HUES48 (cell line): ENCODE results near the gene BANK1.

Source experiments
- H3K27ac ChIP-seq: one replicate; pipeline ENCODE4 v1.7.0; 2013; ENCODE audit warnings: low read depth, low read length, inconsistent platforms
- H3K27me3 ChIP-seq: 2 replicates; pipeline ENCODE4 v1.6.1; 2013; ENCODE audit warnings: mild to moderate bottlenecking, low read length; ENCODE audit not compliant: control insufficient read depth, insufficient read depth
- H3K36me3 ChIP-seq: 2 replicates; pipeline ENCODE4 v1.6.1; 2013; ENCODE audit warnings: low read length; ENCODE audit not compliant: control insufficient read depth, insufficient read depth
- H3K4me1 ChIP-seq: 2 replicates; pipeline ENCODE4 v1.6.1; 2013; ENCODE audit warnings: mild to moderate bottlenecking, low read length; ENCODE audit not compliant: control insufficient read depth, insufficient read depth
- H3K4me3 ChIP-seq: 2 replicates; pipeline ENCODE4 v1.5.1; 2013; ENCODE audit warnings: mild to moderate bottlenecking, low read depth, low read length
- H3K9ac ChIP-seq: 2 replicates; pipeline ENCODE4 v1.6.1; 2013; ENCODE audit warnings: mild to moderate bottlenecking, low read depth, low read length, moderate library complexity
- H3K9me3 ChIP-seq: 2 replicates; pipeline ENCODE4 v1.6.1; 2013; ENCODE audit warnings: low read length; ENCODE audit not compliant: control insufficient read depth, insufficient read depth

BANK1 gene, protein sequence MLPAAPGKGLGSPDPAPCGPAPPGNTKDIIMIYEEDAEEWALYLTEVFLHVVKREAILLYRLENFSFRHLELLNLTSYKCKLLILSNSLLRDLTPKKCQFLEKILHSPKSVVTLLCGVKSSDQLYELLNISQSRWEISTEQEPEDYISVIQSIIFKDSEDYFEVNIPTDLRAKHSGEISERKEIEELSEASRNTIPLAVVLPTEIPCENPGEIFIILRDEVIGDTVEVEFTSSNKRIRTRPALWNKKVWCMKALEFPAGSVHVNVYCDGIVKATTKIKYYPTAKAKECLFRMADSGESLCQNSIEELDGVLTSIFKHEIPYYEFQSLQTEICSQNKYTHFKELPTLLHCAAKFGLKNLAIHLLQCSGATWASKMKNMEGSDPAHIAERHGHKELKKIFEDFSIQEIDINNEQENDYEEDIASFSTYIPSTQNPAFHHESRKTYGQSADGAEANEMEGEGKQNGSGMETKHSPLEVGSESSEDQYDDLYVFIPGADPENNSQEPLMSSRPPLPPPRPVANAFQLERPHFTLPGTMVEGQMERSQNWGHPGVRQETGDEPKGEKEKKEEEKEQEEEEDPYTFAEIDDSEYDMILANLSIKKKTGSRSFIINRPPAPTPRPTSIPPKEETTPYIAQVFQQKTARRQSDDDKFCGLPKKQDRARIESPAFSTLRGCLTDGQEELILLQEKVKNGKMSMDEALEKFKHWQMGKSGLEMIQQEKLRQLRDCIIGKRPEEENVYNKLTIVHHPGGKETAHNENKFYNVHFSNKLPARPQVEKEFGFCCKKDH

DNA sequence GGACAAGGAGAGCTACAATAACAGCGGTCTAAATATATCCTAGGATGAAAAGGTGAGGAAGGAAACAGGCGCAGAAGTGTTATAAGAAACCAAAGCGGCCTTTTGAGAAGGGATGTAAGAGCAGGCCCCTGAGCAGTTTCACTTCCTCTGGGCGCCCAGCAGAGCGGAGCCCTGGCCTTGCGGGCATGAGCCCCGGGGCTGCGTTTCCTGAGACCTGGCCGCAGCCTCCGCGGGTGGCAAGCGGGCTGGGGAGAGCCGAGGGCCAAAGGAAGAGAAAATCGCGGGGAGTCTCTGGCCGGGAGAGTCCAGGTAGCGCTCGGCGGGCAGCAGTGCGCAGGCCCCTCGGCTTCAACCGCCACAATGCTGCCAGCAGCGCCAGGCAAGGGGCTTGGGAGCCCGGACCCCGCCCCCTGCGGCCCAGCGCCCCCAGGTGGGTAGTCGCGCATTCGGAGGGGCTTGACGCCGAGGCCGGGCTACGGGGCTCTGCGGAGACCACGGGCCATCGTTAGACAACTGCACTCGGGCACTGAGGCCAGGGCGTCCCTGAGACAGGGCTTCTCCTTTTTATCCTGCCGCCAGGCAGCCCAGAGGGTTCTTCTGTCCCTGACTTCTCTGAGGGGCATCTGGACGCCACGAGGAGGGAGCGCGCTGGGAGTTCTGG, at the start of gene BANK1:
TSS of gene BANK1 (plus strand) at position 210 of the 661 bp plus-strand sequence. CDS start at position 361, 151 bp downstream.
- H3K4me3 ChIP-seq: peak within 1 kb of the TSS; percentile 63
- H3K9me3 ChIP-seq: no peaks in the 10 kb centered on the region
- no peaks in the 10 kb centered on the region for H3K27me3 ChIP-seq
- H3K27ac ChIP-seq: no peak within 1 kb of the TSS
- peak within 1 kb of the TSS; percentile 71 for H3K9ac ChIP-seq
- H3K4me1 ChIP-seq: peaks cover 20% of the 10 kb centered on the region
- H3K36me3 ChIP-seq: no peaks in the 10 kb centered on the region

DNA sequence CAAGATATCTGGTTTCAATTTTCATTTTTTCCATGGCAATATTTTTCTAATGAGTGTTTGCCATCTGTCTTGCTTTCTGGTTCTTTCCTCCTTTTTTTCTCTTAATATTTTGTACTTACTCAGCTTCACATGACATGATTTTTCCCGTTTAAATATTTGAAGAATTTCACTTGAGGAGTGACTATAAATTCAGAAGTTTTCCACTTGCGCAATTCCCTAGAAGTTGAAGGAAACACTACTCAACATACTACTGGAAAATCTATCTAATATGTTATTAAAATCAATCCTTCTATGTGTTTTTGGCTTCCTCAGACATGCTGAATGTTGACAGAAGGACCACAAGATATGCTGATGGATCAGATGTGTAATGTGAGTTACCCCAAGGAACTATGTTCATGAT, 36.8 kb upstream of the BANK1 start:
- Histone ChIP-seq H3K4me1 (no peaks in the 10 kb centered on the region), H3K27ac (no peak overlapping the region), H3K9me3 (no peaks in the 10 kb centered on the region), H3K27me3 (no peaks in the 10 kb centered on the region), H3K4me3 (no peak overlapping the region), H3K36me3 (no peaks in the 10 kb centered on the region), H3K9ac (no peak overlapping the region)

DNA sequence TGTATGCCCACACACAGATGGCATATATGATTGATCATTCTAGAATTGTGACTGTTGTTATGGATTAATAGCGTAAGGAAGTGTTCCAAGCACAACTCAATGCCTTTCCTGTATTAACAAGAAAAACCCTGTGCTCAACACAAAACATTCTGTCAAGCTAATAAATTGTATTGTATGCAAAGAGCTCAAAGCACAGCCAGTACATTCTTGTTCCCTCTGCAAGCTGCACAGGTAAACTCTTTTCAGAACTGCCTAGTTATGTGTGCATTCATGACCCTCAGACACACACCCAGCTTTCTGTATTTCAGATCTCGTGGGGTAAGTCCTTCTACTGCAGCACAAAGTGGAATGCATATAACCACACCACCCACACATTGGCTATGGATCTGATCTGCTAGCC, 34.3 kb upstream of the BANK1 start:
- H3K4me1 ChIP-seq: no peaks in the 10 kb centered on the region
- H3K9ac ChIP-seq: no peak overlapping the region
- no peak overlapping the region for H3K4me3 ChIP-seq
- no peaks in the 10 kb centered on the region for H3K36me3 ChIP-seq
- no peaks in the 10 kb centered on the region for H3K27me3 ChIP-seq
- H3K9me3 ChIP-seq: no peaks in the 10 kb centered on the region
- H3K27ac ChIP-seq: no peak overlapping the region

DNA sequence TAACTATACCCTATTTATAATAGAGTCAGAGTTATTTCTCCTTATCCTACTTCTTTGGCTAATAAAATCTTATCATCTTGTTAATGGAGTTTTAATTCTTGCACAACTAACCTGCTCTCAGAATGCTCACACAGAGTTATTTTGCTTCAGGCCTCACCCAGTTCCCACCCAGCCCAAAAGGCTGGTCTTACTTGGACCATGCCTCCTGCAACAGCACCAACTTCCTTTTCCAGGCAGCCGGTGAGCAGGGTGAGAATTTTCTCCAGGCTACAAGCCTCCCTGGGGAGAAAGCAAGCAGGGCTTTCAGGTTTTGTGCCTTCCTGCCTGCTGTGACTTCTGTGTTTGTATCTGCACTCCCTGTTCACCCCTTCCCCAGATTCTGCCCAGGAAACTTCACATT, 29.1 kb upstream of the BANK1 start:
- Histone ChIP-seq H3K9me3 (no peaks in the 10 kb centered on the region), H3K9ac (no peak overlapping the region), H3K27me3 (no peaks in the 10 kb centered on the region), H3K27ac (no peak overlapping the region), H3K4me3 (no peak overlapping the region), H3K4me1 (no peaks in the 10 kb centered on the region), H3K36me3 (no peaks in the 10 kb centered on the region)

DNA sequence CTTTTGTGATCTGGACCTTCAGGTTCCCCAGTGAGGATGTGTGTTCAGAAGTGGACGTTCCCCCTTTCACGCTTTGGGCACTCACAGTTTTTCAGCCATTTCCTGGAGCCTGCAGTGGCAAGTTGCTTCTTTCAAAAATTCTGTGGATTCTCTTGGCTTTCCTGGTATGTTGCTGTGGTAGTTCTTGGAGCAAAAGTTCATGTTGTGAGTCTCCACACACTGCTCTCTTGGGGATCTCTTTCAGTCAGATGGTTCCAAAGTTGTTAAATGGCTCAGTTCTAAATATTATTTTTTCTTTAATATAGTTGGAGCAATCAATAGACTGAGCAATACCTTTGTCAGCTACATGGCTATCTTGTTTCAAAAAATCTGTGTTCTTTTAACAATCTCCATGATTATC, 28.5 kb upstream of the BANK1 start:
- Histone ChIP-seq H3K9me3 (no peaks in the 10 kb centered on the region), H3K27me3 (no peaks in the 10 kb centered on the region), H3K9ac (no peak overlapping the region), H3K27ac (no peak overlapping the region), H3K4me3 (no peak overlapping the region), H3K36me3 (no peaks in the 10 kb centered on the region), H3K4me1 (no peaks in the 10 kb centered on the region)

DNA sequence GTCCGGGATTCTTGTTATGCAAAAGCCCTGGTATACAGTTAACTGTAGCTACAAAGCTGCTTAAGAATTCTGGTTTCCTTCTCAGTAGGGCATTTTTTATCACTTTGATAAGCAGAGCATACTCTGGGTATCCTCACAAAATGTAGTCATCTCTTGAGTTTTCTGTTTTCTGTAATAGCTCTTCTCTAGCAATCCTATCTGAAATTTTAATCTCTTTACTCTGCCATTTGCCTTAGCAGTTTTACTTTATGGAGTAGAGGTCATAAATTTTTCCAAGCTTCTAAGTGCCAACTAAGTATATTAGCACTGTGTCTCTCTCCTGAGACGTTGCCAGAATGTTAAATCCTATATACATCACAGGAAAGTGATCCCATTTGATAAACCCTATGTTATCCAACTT, 28.0 kb upstream of the BANK1 start:
- no peaks in the 10 kb centered on the region for H3K36me3 ChIP-seq
- no peaks in the 10 kb centered on the region for H3K9me3 ChIP-seq
- H3K4me1 ChIP-seq: no peaks in the 10 kb centered on the region
- H3K27me3 ChIP-seq: no peaks in the 10 kb centered on the region
- no peak overlapping the region for H3K27ac ChIP-seq
- H3K4me3 ChIP-seq: no peak overlapping the region
- H3K9ac ChIP-seq: no peak overlapping the region

DNA sequence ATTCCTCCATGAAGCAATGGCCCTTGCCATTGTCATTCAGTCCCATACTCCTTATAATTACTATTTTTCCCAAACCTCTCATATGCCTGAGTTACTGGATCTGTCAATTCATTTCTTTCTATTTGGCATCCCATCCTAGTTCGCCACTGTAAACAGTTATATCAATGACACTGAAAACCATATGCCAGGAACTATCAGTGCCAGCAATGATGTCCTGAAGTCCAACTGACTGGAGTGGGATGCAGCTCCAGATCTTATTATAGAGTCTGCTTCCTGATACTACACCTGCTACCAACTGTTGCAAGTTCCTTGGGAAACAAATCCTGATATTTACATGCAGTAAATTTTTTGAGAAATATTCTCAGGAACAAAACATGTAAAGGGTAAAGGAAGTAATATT, 27.0 kb upstream of the BANK1 start:
- Histone ChIP-seq H3K4me3 (no peak overlapping the region), H3K4me1 (no peaks in the 10 kb centered on the region), H3K27me3 (no peaks in the 10 kb centered on the region), H3K9me3 (no peaks in the 10 kb centered on the region), H3K9ac (no peak overlapping the region), H3K36me3 (no peaks in the 10 kb centered on the region), H3K27ac (no peak overlapping the region)

DNA sequence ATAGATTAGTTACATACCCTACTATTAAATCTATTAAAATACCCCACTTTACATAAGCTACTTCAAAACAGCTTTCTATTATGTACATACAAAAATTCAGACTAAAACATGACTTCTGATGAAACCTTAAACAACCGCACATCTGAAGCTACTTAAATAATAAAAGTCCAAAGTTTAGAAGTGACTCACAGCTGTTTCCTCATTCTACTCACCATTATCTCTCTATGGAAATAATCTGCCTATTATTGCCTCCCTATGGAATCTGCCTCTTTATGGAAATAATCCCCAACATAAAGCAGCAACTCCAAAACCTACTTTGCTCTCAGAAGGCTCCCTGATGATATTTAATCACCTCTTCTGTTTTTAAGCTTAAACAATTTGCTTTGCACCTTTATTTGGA, 15.7 kb upstream of the BANK1 start:
- no peaks in the 10 kb centered on the region for H3K4me1 ChIP-seq
- H3K9ac ChIP-seq: no peak overlapping the region
- H3K36me3 ChIP-seq: no peaks in the 10 kb centered on the region
- H3K27me3 ChIP-seq: no peaks in the 10 kb centered on the region
- H3K9me3 ChIP-seq: no peaks in the 10 kb centered on the region
- H3K27ac ChIP-seq: no peak overlapping the region
- no peak overlapping the region for H3K4me3 ChIP-seq

DNA sequence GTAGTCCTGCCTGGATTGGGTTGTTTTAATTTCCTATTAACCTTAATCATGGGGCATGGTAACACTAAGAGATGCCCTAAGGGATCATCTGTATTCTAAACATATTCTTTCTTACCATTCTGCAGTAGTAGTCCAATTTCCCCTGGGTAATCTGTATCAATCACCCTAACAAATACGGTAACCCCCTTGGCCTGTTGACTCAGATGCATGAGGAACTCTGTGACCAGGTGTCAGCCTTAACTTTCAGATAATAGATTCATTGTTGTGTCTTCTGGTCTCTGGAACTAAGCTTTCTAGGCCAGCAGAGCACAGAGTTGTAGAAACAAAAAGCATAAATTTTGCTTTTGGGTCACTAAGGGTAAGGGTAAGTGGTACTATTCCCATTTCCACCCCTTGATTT, 13.1 kb upstream of the BANK1 start:
- H3K27ac ChIP-seq: no peak overlapping the region

DNA sequence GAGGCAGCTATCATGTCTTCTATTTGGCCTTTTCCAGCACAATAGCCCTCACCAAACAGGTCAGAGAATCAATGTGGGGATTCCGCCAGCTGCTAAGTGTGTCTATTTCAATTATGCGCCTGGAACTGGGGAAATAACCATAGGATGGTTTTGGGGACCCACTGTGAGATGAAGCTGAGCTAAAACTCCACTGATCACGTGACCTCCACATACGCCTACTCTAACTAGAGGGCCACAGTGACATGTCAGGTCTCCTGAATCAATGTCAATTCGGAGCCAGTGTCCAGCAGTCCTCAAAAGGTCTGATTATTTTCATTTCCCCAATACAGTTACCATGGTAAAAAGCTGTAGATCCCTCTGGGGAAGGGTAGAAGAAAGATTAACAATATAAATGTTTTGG, 10.2 kb upstream of the BANK1 start:
- H3K9ac ChIP-seq: no peak overlapping the region
- peaks cover 6% of the 10 kb centered on the region for H3K4me1 ChIP-seq
- H3K27ac ChIP-seq: no peak overlapping the region
- no peaks in the 10 kb centered on the region for H3K27me3 ChIP-seq
- H3K36me3 ChIP-seq: no peaks in the 10 kb centered on the region
- H3K9me3 ChIP-seq: no peaks in the 10 kb centered on the region
- H3K4me3 ChIP-seq: no peak overlapping the region

More for the DNA sequence above, 13.1 kb upstream of the BANK1 start:
- Histone ChIP-seq H3K27me3 (no peaks in the 10 kb centered on the region), H3K9me3 (no peaks in the 10 kb centered on the region), H3K36me3 (no peaks in the 10 kb centered on the region), H3K4me3 (no peak overlapping the region), H3K9ac (no peak overlapping the region), H3K4me1 (no peaks in the 10 kb centered on the region)

DNA sequence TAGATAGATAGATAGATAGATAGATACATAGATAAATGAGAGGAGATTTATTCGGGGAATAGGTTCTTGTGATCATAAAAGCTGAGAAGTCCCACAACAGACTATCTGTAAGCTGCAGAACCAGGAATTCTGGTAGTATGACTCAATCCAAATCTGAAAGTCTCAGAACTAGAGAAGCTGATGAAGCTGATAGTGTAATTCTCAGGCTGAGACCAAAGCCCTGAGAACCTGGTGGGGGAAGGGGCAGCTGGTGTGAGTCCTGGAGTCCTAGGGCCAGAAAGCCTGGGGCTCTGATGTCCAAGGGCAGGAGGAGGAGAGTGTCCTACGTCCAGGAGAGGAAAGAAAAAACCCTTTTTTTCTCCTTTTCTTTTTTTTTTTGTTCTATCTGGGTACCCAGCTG, 8.0 kb upstream of the BANK1 start:
- Histone ChIP-seq H3K4me3 (no peak overlapping the region), H3K27ac (no peak overlapping the region), H3K9ac (no peak overlapping the region), H3K4me1 (peaks cover 10% of the 10 kb centered on the region), H3K27me3 (no peaks in the 10 kb centered on the region), H3K36me3 (no peaks in the 10 kb centered on the region), H3K9me3 (no peaks in the 10 kb centered on the region)
